ENCODE results near the gene RELL2.

The RELL2 gene

GRCh38 chr5:141617128-141617527 is 19.7 kb upstream of the RELL2 start:
- peaks cover 34% of the 10 kb centered on the region for H3K36me3 ChIP-seq (ENCODE audit: insufficient read depth, low read length)
- no peaks in the 10 kb centered on the region for H4K20me1 ChIP-seq (ENCODE audit: insufficient read depth, low read length)
- no peaks in the 10 kb centered on the region for H3K9me2 ChIP-seq (ENCODE audit: low read depth, low read length)
- TF ChIP-seq EZH2 (IDR thresholded peaks at IDR 0.05; ENCODE audit: borderline replicate concordance, low read length) (no peak), CTCF (IDR thresholded peaks at IDR 0.05; ENCODE audit: low read length) (no peak)
- H3K27ac ChIP-seq (ENCODE audit: low read depth, low read length, poor library complexity, severe bottlenecking): no peak overlapping the region
- H2AFZ ChIP-seq (ENCODE audit: low read length): no peak overlapping the region
- H3K79me2 ChIP-seq (ENCODE audit: insufficient read depth, low read length): peaks cover 20% of the 10 kb centered on the region; the same call in 1 of the 2 replicates
- H3K27me3 ChIP-seq (ENCODE audit: insufficient read depth, low read length): no peaks in the 10 kb centered on the region
- peak overlapping the region; percentile 83; the same call in 1 of the 2 replicates for H3K9ac ChIP-seq (ENCODE audit: low read length)
- peak overlapping the region; percentile 83 for H3K4me2 ChIP-seq (ENCODE audit: low read length)
- H3K4me3 ChIP-seq (ENCODE audit: low read depth, low read length, poor library complexity, severe bottlenecking): peak overlapping the region; percentile 75
- peaks cover 31% of the 10 kb centered on the region for H3K4me1 ChIP-seq (ENCODE audit: insufficient read depth, low read length, severe bottlenecking)
- no peaks in the 10 kb centered on the region for H3F3A ChIP-seq (ENCODE audit: insufficient read depth, low read length)
- H3K9me3 ChIP-seq (ENCODE audit: low read length): no peaks in the 10 kb centered on the region

- H2AFZ ChIP-seq (ENCODE audit: low read length): no peak overlapping the region
Observed at GRCh38 chr5:141617682-141618029, 19.1 kb upstream of the RELL2 start.

GRCh38 chr5:141618030-141618803 is 18.6 kb upstream of the RELL2 start:
- peaks cover 11% of the 10 kb centered on the region; the same call in 1 of the 2 replicates for H3K79me2 ChIP-seq (ENCODE audit: insufficient read depth, low read length)
- H3F3A ChIP-seq (ENCODE audit: insufficient read depth, low read length): no peaks in the 10 kb centered on the region
- peaks cover 38% of the 10 kb centered on the region for H3K36me3 ChIP-seq (ENCODE audit: insufficient read depth, low read length)
- no peak overlapping the region for H2AFZ ChIP-seq (ENCODE audit: low read length)
- no peaks in the 10 kb centered on the region for H3K27me3 ChIP-seq (ENCODE audit: insufficient read depth, low read length)
- TF ChIP-seq CTCF (IDR thresholded peaks at IDR 0.05; ENCODE audit: low read length) (no peak), EZH2 (IDR thresholded peaks at IDR 0.05; ENCODE audit: borderline replicate concordance, low read length) (no peak)
- H4K20me1 ChIP-seq (ENCODE audit: insufficient read depth, low read length): no peaks in the 10 kb centered on the region
- no peaks in the 10 kb centered on the region for H3K9me3 ChIP-seq (ENCODE audit: low read length)
- H3K27ac ChIP-seq (ENCODE audit: low read depth, low read length, poor library complexity, severe bottlenecking): no peak overlapping the region
- peak overlapping the region; percentile 83 for H3K9ac ChIP-seq (ENCODE audit: low read length)
- no peaks in the 10 kb centered on the region for H3K9me2 ChIP-seq (ENCODE audit: low read depth, low read length)
- H3K4me2 ChIP-seq (ENCODE audit: low read length): peak overlapping the region; percentile 83
- peaks cover 31% of the 10 kb centered on the region for H3K4me1 ChIP-seq (ENCODE audit: insufficient read depth, low read length, severe bottlenecking)
- H3K4me3 ChIP-seq (ENCODE audit: low read depth, low read length, poor library complexity, severe bottlenecking): peak overlapping the region; percentile 75

More at GRCh38 chr5:141617682-141618029, 19.1 kb upstream of the RELL2 start:
- Histone ChIP-seq H4K20me1 (ENCODE audit: insufficient read depth, low read length) (no peaks in the 10 kb centered on the region), H3K27ac (ENCODE audit: low read depth, low read length, poor library complexity, severe bottlenecking) (no peak overlapping the region), H3K4me3 (ENCODE audit: low read depth, low read length, poor library complexity, severe bottlenecking) (peak overlapping the region; percentile 75), H3K79me2 (ENCODE audit: insufficient read depth, low read length) (peaks cover 17% of the 10 kb centered on the region; the same call in 1 of the 2 replicates), H3K36me3 (ENCODE audit: insufficient read depth, low read length) (peaks cover 34% of the 10 kb centered on the region), H3K4me1 (ENCODE audit: insufficient read depth, low read length, severe bottlenecking) (peaks cover 31% of the 10 kb centered on the region), H3K9ac (ENCODE audit: low read length) (peak overlapping the region; percentile 83), H3K27me3 (ENCODE audit: insufficient read depth, low read length) (no peaks in the 10 kb centered on the region), H3K4me2 (ENCODE audit: low read length) (peak overlapping the region; percentile 83), H3K9me3 (ENCODE audit: low read length) (no peaks in the 10 kb centered on the region), H3F3A (ENCODE audit: insufficient read depth, low read length) (no peaks in the 10 kb centered on the region), H3K9me2 (ENCODE audit: low read depth, low read length) (no peaks in the 10 kb centered on the region)
- TF ChIP-seq CTCF (IDR thresholded peaks at IDR 0.05; ENCODE audit: low read length): no peak
- TF ChIP-seq EZH2 (IDR thresholded peaks at IDR 0.05; ENCODE audit: borderline replicate concordance, low read length): no peak

Measured in OCI-LY1 (cell line).